CD4-positive, alpha-beta T cell treated with Interleukin-4 for 4 hours (primary cell): ENCODE results near the gene GRHL1.

Experiments used
- DNase-seq: peaks from one replicate; pipeline ENCODE4 v3.0.0-alpha.2; 2020

The GRHL1 gene

DNA sequence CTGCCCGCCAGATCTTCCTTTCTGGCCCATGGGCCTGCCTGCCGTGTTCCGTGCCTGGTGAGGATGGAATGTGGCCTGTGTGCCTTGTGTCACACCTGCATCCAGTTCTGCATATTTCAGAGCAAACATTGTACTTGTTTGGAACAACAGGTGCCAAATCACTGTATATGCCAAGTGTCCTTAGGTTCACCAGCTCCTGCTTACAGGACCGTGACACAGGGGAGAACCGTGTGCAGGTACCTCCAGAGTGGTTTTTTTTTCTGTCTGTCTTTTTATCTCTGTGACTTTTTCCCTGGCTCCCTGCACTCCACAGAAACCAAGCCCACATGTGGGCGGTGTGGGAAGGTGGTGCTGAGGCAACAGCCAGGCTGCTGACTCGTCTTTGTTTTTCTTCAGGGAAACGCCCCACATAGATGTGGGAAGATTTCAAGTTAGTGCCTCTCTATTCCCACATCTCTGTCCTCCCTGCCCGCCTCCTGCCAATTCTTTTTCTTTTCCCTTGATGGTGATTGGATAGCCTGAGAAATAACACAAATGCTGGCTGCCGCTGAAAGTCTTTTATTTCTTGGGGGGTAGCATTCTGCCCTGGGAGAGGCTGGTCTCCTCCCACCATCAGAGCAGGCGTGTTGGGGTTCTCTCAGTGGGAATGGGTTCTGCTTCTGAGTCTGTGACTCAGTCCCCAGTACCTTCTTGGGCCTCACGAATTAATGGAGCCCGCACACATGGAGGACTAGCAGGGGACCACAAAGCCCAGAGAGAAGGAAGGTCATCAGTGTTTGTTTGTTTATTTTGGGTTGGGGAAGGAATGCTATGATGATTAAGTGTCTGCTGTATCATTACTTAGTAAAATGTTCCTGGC lies 21.4 kb downstream of the GRHL1 start:
- no peak for DNase-seq

DNA sequence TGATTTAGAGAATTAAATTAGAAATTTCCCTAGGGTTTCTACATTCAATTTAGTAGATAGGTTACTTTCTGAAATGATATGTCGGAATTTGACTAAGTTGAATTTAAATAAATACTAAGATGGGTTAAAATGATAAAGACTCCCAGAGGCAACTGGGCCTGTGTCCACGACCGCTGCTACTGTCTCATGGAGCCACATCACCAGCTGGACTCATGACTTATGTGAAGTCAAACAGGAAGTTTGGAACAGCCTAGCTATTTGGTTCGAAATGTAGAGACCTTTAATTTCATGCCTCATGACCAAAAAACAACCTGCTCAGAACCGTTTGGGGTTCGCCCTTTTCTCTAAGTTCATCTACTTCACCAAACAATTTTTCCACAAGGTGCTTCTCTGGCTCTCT lies 22.2 kb downstream of the GRHL1 start:
- DNase-seq, result no peak

DNA sequence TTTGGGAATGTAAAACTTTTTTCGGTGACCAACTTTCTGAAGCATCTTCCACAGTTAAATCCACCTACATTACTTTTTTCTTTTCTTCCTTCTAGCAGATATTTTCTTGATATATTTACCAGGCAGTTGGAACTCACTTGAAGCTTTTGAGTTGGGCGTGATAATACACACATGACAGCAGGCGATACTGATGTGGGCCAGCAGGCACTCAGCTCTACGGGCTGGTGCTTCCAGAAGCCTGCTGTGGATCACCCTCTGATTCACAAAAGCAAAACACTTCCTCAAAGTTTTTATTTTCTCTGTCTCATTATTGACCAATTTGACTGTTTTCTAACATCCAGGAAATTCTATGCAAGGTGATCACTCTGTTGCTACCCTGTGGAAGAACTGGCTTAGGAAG lies 22.9 kb downstream of the GRHL1 start:
- DNase-seq, result no peak

DNA sequence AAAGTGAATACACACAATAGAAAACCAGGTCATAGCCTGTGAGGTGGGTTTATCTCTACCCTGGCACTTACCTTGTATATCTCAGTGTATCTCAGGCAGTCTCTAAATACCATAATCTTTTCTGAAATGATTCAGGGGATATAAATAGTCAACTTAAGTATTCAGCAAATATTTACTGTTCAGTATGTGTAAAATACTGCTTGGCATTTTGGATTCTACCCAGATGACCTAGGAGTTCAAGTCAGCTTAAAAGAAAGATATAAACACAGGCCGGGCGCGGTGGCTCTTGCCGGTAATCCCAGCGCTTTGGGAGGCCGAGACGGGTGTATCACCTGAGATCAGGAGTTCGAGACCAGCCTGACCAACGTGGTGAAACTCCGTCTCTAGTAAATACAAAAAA lies 23.8 kb downstream of the GRHL1 start:
- no peak for DNase-seq

DNA sequence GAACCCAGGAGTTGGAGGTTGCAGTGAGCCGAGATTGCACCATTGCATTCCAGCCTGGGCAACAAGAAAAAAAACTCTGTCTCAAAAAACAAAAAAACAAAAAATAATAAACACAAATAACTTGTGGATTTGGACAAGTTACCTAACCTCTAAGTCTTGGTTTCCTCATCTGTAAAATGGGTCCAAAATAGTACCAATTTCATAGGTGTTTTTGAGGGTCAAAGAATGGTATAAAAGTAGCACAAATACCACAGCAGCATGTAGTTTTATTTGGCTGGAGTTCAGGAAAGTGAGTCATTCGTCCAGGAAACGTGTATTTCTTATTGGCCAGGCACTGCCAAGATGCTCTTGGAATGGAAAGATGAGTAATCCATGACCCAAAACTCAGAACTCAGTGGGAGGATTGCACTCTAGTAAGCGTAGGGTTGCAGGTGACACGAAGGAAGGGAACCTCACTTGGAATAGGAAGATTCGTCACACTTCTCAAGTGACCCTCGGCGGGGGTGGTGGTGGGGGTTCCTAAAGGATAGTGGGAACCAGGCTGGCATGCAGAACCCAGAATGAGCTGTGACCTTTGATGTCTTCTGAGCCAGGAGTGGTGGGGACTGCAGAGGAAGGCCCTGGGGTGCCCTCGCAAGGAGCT lies 24.4 kb downstream of the GRHL1 start:
- DNase-seq, result no peak

DNA sequence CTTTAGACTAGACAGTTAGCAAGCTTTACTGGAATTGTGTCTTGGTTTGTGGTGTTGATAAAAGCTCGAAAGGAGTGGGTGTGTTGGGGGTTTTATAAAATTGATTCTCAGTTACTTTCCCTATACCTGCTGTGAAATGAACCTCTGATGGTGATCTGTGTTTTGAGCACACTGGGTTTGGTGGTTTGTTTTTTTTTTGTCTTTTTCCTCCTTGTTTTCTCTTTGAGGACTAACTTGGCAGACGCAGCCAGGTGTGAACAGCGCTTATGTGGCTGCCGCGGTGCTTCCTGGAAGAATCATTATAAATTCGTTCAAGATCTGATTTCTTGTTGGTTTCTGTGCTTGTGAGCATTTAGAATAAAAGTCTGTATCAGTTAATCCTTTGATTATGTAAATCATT lies 28.5 kb downstream of the GRHL1 start:
- no peak for DNase-seq

DNA sequence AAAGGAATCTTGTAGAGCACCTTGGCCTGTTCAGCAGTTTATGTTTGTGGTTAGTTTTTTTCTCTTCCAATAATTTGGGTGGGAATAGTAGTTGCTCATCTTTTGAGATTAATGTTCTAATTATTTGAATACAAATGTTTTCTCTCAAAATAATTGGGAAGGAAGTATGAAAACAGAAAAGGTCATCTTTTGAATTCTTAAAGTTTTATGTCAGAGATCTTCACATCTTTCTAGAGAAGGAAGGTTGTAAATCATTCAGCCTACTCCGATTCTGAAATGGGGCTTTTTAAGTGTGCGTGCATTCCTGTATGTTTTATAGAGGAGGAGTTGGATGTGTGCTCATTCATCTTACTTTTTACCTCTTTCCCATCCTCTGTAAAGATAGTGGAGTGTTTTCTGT lies 29.0 kb downstream of the GRHL1 start:
- DNase-seq, result no peak

DNA sequence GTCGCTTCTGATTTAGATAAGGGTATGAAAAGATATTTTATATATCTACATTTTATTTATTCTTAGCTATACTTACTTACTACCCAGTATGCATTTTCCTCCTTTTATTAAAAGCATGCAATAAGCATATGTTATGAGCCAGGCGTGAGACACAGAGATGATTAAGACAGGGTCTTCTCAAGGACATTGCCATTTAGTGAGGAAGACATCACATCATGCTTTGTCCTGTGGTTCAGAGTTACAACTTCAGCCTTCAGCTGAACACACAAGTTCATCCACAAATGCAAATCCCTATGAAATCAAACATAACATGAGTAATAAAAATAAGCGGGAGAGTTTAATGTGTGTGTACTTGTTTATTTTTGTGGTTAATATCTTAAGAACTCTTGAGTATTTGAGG lies 30.2 kb downstream of the GRHL1 start:
- no peak for DNase-seq

DNA sequence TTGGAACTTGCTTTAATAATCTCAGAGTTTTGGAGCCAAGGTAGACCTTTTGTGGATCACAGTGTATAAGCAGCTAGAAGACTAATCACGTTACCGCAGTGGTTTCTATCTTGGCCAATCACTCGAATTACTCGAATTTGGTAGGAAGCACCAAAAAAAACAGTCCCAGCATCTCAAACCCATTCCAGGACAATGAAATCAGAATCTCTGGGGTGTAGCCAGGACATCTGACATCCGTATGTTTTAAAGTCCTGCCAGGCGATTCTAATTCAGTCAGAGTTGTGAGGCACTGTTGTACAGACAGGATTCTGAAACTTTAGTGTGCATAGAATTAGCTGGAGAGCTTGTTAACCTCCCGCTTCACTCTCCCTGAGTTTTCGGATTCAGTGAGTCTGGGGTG lies 30.8 kb downstream of the GRHL1 start:
- no peak for DNase-seq

DNA sequence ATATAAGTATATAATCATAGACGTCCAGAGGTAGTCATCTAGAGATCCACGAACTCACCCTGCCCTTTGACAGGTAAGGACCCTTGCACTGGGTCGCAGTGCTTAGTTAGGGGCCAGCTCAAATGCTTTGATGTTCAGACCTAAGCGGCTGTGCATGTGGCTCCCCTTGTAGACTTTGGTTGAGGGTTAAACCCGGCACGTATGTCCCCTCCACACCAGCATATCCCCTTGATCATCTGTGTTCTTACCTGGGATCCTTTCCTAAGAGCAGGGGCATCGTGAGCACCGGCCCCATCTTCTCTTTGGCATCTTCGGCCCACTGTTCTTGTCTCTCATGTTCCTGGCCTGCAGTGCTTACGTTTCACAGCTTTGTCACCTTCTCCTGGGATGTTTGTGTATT lies 31.4 kb downstream of the GRHL1 start:
- DNase-seq, result no peak

DNA sequence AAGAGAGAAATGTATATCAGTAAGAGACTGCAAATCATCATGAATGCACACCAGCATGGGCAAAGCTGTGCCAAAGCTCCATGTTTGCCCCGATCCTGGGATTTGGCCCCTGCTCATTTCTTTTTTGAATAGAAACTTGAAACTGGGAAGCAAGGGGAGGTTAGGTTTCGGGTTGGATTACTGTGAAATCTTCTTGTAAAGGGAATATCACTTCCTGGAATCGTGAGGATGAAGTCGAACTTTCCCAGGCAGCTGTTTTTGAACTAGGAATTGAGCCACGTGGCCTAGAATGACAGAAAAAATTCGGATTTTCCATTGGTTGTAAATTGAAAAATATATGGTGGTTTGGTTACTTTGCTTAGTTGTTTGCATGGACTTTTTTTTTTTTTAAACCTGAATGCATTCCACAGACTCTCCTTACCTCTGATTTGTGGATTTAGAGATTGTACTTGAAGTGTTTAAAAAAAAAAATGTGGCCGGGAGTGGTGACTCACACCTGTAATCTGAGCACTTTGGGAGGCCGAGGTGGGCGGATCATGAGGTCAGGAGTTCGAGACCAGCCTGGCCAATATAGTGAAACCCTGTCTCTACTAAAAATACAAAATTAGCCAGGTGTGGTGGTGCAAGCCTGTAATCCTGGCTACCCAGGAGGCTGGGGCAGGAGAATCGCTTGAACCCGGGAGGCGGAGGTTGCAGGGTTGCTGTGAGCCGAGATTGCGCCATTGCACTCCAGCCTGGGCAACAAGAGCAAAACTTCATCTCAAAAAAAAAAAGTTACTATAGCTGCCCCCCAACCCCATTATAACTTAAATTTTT lies 32.1 kb downstream of the GRHL1 start:
- DNase-seq, result no peak

DNA sequence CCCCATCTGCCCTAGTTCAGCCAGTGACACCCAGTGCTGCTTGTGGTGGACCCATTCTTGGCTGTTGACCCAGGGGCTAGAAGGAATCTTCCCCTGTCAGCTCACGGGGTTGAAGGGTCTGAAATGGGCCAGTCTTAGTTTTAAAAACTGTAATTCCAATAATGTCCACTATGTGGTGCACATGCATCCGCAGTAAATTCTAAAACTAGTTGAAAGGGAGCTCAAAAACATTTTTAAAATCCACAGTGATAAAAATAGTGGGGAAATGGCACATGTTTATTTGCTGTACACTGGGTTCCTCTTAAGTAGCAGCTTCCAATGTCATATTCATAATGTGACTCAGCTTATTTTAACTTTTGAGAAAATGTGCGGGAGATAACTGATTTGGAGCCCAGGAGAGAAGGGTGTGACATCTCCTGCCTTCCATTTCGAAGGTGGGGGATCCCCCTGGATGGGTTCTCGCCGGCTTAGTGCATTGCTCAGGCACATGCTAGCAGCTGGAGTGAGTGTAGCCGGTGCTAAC lies 32.8 kb downstream of the GRHL1 start:
- DNase-seq, result peak; percentile 77

DNA sequence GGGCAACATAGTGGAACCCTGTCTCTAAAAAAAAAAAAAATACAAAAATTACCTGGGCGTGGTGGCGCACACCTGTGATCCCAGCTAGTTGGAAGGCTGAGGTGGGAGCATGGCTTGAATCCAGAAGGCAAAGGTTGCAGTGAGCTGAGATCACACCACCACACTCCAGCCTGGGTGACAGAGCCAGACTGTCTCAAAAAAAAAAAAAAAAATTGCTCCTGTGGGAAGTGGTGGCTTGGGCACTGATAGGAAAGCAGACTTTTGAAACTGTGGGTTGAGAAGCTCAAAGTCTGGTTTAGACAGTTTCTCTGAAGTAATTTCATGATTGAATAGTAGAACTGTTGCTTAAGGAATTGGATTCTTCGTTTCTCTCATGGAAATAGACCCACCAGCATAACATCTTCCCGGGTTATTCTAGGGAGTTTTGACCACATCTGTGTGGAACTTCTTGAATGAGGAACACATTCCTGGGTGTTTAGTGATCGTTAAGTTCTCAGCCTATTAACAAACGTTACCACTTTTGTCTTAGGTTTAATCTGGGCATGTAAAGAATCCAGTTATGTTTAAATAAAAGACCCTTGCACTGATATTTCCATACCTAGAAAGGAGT lies 33.5 kb downstream of the GRHL1 start:
- DNase-seq, result no peak

DNA sequence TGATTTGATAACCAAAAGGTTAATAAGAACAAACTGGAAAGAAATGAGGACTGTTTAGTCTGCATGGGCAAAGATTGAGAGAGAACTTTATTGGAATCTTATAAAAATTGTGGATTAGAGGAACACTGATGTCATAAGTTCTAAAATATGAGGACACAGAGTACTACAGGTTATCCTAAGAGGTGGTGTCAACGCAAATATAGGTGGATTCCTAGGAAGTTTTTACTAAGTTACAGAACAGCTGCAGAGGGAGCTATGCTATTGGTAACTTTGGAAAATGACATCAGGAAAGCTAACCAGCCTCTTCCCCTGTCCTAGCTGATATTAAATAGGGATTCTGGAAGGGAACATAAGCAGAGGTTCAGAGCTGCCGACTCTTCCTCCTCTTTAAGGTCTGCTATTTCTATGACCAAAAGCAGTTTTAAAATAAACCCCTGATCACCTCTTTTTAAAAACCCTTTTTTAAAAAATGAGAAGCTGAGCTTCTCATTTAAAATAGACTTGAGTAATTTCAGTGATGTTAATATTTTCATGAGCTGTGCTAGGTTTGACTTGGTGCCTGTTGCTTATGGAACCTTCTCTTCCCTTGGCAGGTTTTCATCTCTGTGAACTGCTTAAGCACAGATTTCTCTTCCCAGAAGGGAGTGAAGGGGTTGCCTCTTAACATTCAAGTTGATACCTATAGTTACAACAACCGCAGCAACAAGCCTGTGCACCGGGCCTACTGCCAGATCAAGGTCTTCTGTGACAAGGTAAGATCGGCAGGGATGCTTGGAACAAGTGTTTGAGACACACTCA lies 34.2 kb downstream of the GRHL1 start:
- DNase-seq, result no peak

DNA sequence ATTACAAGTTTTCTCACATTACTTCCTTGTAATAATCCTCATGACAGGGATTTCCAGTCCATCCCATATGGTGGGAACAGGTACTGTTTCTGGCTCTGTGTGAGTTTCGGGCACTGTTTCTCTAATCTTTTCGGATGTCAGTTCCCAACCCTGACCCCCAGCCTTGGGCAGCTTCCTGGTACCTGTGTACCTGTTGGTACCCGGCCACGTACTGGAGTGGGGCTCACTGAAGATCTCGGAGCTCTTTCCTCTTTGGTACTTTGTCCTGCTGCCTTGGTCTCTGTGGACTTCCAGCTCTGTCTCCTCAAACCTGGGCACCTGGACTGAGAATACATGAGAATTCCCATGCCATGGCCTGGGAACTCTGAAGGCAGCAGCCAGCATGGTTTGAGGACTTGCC lies 36.8 kb downstream of the GRHL1 start:
- DNase-seq, result no peak

DNA sequence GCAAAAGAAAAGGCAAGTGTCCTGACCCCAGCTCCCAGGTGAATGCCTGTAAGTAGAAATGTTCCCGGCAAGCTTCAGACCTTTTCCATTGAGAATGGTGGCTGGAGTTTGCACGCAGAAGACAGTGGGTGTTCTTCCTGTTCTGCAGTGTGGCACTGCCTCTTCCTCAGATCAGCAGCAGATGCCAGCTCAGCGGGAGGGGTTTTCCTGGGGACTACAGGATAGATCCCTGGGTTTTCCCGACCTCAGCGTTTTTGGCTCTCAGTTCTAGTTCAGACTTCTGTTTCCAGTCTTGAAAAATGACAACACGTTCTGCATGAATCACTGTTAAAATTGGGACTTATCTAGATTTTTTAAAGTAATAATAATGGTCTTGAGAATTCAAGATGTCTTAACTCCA lies 39.2 kb downstream of the GRHL1 start:
- DNase-seq, result no peak

DNA sequence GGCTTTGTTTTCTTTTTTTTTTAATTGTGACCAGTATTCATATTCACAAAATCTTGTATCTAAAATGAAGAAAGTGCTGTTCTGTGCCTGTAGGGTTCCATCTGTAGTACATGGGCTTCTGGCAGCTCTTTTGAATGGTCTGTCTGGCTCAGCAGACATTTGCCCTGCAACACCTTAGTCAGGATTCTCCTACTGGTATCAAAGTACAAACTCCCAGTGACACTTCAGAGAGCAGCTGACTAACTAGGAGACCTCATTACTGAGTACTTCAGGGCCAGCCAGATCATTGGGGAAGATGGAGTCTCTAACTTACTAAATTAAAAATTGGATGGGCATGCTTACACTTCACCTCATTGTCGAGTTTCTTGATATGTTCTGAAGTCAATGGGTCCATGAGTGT lies 39.7 kb downstream of the GRHL1 start:
- DNase-seq, result no peak

DNA sequence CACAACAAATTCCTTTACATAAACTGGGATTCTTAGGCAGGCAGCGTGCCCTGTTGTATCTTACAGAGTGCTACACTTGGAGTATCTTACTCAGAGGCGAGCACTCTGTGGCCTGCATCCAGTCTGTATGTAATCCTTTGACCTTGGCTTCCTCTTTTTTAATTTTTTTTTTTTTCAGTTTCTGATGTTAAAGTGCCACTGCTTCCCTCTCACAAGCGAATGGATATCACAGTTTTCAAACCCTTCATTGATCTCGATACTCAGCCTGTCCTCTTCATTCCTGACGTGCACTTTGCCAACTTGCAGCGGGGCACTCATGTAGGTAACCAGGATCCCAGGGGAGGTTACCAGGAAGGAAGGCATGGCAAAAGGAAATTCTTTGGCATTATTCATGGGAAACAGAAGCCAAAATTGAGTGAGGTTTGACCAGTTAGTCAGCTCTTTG lies 40.4 kb downstream of the GRHL1 start:
- DNase-seq, result no peak

DNA sequence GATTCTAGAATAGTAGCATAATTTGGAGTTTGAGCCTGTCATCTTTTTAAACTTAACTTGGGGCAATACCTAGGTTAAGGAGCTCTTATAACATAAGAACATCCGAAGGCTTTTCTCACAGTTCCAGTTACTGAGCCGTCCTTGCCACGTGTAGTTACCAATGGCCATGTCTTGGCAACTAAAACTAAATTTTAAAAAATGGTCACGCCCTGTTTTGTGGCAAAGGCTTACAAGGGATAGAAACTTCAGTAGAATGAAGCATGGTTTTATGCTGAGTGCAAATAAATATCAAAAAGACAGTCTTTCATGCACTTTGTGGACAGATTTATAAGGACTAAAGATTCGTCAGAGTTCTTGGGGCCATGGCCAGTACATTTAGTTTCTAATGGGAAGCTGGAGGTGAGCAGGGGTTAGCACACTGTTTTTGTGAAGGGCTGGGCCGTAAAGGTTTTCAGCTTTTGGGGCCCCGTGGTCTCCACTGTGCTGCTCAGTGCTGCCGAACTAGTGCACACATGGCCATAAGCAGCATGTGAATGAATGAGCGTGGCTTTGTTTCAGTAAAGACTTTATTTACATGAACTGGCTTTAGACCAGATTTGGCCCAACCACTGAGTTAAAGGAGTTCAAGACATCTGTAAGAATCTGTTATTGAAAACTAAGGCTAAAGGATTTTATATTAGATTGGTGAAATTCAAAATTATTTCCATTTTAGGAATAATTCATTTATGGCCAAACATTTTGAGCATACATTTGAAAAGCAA lies 41.1 kb downstream of the GRHL1 start:
- no peak for DNase-seq

DNA sequence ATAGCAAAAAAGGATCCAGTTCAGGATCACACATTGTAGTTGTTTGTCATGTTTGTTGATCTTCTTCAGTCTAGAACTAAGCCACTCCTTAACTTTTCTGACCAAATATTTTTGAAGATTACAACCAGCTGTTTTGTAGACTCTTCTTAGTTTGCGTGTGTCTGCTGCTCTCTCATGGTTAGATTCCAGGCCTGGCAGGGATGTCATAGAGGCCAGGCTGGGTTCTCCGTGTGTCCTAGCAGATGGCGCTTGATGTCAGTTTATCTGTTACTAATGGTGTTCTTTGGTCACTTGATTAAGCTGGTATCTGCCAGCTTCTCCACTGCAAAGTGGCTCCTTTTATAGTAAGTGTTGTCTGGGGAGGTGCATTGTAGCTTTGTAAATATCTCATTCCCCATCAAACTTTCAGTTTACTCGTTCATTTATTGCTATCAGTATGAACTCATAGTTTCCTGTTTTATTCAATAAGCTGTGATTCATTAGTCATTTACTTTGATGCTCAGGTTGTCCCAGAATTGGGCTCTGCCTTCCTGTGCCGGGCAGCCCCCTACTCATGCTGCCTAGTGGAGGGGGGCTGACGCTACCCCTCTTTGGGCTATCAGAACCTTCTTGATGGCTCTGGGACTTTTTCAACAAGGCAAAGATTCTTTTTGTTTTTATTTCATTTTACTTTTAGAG lies 42.1 kb downstream of the GRHL1 start:
- DNase-seq, result no peak

DNA sequence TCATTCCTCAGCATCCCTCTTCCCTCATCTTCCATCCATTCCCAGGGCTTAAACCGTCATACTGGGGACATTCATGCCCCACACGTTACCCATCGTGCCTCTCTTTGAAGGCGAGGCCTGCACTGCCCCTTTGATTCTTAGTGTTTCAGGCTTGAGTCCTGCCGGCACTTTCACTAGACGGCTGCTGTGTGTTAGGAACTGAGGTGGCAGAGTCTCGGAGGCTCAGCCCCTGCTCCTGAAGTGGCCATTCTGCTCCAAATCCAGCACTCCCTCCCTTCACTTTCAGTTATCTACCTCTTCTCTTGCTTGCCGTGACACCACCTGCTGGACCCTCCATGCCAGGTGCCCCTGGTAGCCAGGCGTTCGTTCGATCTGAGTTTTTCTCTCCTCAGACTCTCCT lies 43.0 kb downstream of the GRHL1 start:
- DNase-seq, result no peak
